Astrocyte of the cerebellum (primary cell): ENCODE data around the gene PARPBP.
A peak's percentile ranks its signal among the peaks of the same experiment; 100 is the strongest.

Experiments used
- DNase-seq: peaks from one replicate; pipeline ENCODE4 v3.0.0-alpha.2; 2011; ENCODE audit warnings: low read depth
- H3K4me3 ChIP-seq: 2 replicates; pipeline ENCODE4 v1.5.1; 2011; ENCODE audit warnings: mild to moderate bottlenecking, low read depth, low read length, moderate library complexity
- in situ Hi-C: cut with HindIII; loops from 2 replicates; pipeline ENCODE4 v1.10.0; 2017; ENCODE audit warnings: low sequenced_read_pairs
- TF ChIP-seq, protein P1 (sequence below): IDR thresholded peaks from 2 replicates; pipeline ENCODE4 v1.5.1; 2012; ENCODE audit warnings: low read length, low read depth, moderate library complexity, mild to moderate bottlenecking; ENCODE audit errors: missing control alignments

Gene PARPBP

DNA sequence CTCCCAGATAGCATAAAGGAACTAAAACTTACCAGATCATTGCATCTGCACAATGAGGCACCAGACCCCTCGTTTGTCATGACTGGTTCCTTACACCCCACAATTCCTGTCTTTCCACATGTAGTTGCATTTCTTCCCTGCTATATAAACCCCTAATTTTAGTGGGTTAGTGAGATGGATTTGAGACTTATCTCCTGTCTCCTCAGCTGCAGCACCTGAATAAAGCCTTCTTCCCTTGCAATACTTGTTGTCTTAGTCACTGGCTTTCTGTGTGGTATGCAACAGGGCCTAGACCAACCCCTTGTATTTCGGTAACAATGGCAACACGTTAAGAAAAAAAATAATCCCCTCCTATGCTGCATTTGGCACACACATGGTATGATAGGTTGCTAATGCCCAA lies 13.1 kb upstream of the PARPBP start:
- DNase-seq, result no peak
- H3K4me3 ChIP-seq, result no peak overlapping the region
- in situ Hi-C loops, result loop anchor here (25.0 kb wide), 1 partner anchor 655 kb away; no protein-coding TSS in a partner anchor
- TF ChIP-seq, protein P1, sequence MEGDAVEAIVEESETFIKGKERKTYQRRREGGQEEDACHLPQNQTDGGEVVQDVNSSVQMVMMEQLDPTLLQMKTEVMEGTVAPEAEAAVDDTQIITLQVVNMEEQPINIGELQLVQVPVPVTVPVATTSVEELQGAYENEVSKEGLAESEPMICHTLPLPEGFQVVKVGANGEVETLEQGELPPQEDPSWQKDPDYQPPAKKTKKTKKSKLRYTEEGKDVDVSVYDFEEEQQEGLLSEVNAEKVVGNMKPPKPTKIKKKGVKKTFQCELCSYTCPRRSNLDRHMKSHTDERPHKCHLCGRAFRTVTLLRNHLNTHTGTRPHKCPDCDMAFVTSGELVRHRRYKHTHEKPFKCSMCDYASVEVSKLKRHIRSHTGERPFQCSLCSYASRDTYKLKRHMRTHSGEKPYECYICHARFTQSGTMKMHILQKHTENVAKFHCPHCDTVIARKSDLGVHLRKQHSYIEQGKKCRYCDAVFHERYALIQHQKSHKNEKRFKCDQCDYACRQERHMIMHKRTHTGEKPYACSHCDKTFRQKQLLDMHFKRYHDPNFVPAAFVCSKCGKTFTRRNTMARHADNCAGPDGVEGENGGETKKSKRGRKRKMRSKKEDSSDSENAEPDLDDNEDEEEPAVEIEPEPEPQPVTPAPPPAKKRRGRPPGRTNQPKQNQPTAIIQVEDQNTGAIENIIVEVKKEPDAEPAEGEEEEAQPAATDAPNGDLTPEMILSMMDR, result no peak

DNA sequence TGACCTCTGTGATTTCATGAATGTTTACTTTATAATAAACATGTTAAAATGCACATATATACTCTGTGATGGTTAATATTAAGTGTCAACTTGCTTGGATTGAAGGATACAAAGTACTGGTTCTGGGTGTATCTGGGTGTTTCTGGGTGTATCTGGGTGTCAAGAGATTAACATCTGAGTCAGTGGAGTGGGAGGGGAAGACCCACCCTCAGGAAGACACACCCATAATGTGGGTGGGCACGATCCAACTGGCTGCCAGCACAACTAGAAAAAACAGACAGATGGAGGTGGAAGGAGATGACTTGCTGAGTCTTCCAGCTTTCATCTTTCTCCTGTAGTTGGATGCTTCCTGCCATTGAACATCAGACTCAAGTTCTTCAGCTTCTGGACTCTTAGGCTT lies 12.0 kb upstream of the PARPBP start:
- in situ Hi-C loops, result loop anchor here (25.0 kb wide), 1 partner anchor 654 kb away; no protein-coding TSS in a partner anchor
- TF ChIP-seq, protein P1, result no peak
- no peak for DNase-seq
- H3K4me3 ChIP-seq, result no peak overlapping the region

DNA sequence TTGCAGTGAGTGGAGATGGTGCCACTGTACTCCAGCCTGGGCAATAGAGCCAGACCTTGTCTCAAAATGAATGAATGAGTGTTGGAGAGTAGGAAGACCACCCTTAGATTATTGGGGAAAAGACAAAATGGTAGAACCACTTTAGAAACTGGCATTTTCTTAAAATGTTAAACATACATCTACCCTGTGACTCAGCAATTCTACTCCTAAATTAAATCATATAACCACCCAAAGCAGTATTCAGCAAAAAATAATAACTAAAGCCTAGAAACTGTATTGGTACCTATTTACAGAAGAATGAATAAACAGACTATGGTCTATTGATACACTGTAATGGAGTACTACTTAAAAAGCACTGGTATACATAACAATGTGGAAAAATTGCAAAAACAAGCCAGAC lies 9.2 kb upstream of the PARPBP start:
- H3K4me3 ChIP-seq, result no peak overlapping the region
- DNase-seq, result no peak
- in situ Hi-C loops, result loop anchor here (25.0 kb wide), 1 partner anchor 652 kb away; no protein-coding TSS in a partner anchor
- TF ChIP-seq, protein P1, result no peak

DNA sequence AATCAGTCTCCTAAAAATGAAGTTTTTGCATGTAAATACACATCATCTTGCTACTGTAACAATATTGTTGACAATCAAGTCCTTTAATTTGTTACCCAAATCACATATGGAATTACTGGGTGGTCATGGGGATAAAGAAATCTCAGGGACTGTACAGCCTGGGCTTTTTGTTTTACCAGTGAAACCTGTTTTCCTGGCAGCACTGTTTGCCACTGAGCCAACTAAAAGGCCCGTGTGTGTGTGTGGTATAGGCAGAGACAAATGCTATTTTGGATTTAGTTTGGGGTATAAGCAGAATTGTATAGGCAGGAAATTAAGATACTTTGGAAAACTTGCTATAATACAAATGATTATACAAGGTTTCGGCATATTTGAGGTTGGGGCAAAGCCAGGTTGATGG lies 5.8 kb upstream of the PARPBP start:
- DNase-seq, result no peak
- in situ Hi-C loops, result loop anchor here (25.0 kb wide), 1 partner anchor 648 kb away; no protein-coding TSS in a partner anchor
- no peak overlapping the region for H3K4me3 ChIP-seq
- TF ChIP-seq, protein P1, result no peak

DNA sequence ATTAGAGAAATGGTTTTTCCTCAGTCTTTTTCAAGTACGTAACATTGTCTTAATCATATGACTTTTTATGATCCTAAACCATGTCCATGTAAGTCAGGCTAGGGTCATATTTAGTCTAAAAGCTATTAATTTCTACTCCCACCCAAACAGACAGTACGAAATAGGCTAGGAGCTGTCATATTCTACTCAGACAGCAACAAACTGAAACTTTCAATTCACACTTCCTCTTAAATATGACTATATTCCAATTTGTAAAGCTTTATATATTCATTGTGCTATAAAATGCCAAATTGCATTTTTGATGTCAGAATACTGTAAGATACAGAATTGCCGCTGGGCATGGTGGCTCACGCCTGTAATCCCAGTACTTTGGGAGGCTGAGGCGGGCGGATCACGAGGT lies 3.6 kb upstream of the PARPBP start:
- in situ Hi-C loops, result loop anchor here (25.0 kb wide), 1 partner anchor 646 kb away; no protein-coding TSS in a partner anchor
- DNase-seq, result no peak
- H3K4me3 ChIP-seq, result no peak overlapping the region

DNA sequence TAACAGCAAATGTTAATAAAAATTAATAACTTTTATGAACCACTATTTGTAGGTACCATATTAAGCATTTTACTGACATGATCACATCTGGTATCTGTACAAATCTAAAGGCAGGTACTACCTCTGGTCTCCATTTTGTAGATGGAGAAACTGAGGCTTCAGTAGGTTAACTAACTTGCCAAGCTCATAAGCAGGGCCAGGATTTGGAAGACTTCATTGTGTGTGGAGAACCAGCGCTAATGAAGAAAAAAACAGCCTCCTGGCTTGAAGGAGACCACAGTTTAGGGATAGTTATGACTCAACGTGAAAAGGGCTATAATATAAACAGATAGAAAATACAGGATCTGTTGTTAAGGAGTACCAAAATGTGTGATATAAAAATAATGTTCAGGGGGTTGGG lies 1.1 kb upstream of the PARPBP start:
- peak overlapping the region; percentile 92 for H3K4me3 ChIP-seq
- DNase-seq, result no peak
- TF ChIP-seq, protein P1, result no peak
- in situ Hi-C loops, result loop anchor here (25.0 kb wide), 1 partner anchor 643 kb away; no protein-coding TSS in a partner anchor

More for the DNA sequence above, 3.6 kb upstream of the PARPBP start:
- TF ChIP-seq, protein P1, result no peak
